Bronchial epithelial cell (primary cell): ENCODE data around the gene BTBD6. TPM values are rescaled to one million over a fixed set of nuclear protein-coding genes. Genes with fewer than 3 reads are reported as not detected.

Source experiments
- DNase-seq: peaks from one replicate; pipeline ENCODE4 v3.0.0-alpha.2; 2010; ENCODE audit warnings: low read depth
- FAIRE-seq: peaks from 2 replicates; lab custom pipeline; 2011; peaks lifted over from hg19 to GRCh38; lab: Jason Lieb, UNC
- H3K27me3 ChIP-seq: 2 replicates; pipeline ENCODE4 v1.5.1; 2011; ENCODE audit warnings: low read length; ENCODE audit not compliant: control insufficient read depth, insufficient read depth
- H3K36me3 ChIP-seq: 2 replicates; pipeline ENCODE4 v1.5.1; 2011; ENCODE audit warnings: low read length; ENCODE audit not compliant: control insufficient read depth, insufficient read depth
- H3K4me3 ChIP-seq: 2 replicates; pipeline ENCODE4 v1.5.1; 2011; ENCODE audit warnings: mild to moderate bottlenecking, low read depth, low read length, control low read depth
- CTCF ChIP-seq: IDR thresholded peaks from 2 replicates; pipeline ENCODE4 v1.5.1; 2011; ENCODE audit warnings: mild to moderate bottlenecking, moderate library complexity, low read length, control low read depth, inconsistent platforms; ENCODE audit not compliant: insufficient read depth, severe bottlenecking
- total RNA-seq: library from RNA; depleted of rRNA; stranded (reverse); fragments of >200 nt; gene quantifications from 2 replicates; pipeline ENCODE4 v1.2.1, GENCODE V29; 2014

BTBD6 gene
- total RNA-seq, 1 donor from 2014 or later: 75.8 TPM

GRCh38 chr14:105251920-105252319, 3.6 kb downstream of the BTBD6 start:
- no peak overlapping the region for H3K4me3 ChIP-seq
- no peak for TF ChIP-seq CTCF
- no peak for FAIRE-seq
- H3K27me3 ChIP-seq: no peaks in the 10 kb centered on the region
- DNase-seq: no peak
- H3K36me3 ChIP-seq: peaks cover 18% of the 10 kb centered on the region

- Histone ChIP-seq H3K36me3 (peaks cover 18% of the 10 kb centered on the region), H3K27me3 (no peaks in the 10 kb centered on the region), H3K4me3 (no peak overlapping the region)
- no peak for DNase-seq
- no peak for TF ChIP-seq CTCF
- FAIRE-seq: no peak
Measured at GRCh38 chr14:105252552-105253328, 4.4 kb downstream of the BTBD6 start.

- Histone ChIP-seq H3K4me3 (no peak overlapping the region), H3K36me3 (peaks cover 18% of the 10 kb centered on the region), H3K27me3 (no peaks in the 10 kb centered on the region)
- DNase-seq (no peak), FAIRE-seq (no peak)
- TF ChIP-seq CTCF: no peak
Measured at GRCh38 chr14:105253329-105253682, 5.0 kb downstream of the BTBD6 start.

- peaks cover 15% of the 10 kb centered on the region for H3K36me3 ChIP-seq
- FAIRE-seq (no peak), DNase-seq (no peak)
- no peak for TF ChIP-seq CTCF
- no peaks in the 10 kb centered on the region for H3K27me3 ChIP-seq
- no peak overlapping the region for H3K4me3 ChIP-seq
Measured at GRCh38 chr14:105255021-105255507, 6.7 kb downstream of the BTBD6 start.

GRCh38 chr14:105256292-105256960, 8.1 kb downstream of the BTBD6 start:
- H3K4me3 ChIP-seq: no peak overlapping the region
- TF ChIP-seq CTCF: no peak
- peaks cover 7% of the 10 kb centered on the region for H3K36me3 ChIP-seq
- DNase-seq (no peak), FAIRE-seq (no peak)
- H3K27me3 ChIP-seq: no peaks in the 10 kb centered on the region
